HS-5 (cell line): Measurements from ENCODE around the gene SETBP1.

Experiments
- DNase-seq: peaks from one replicate; pipeline ENCODE4 v3.0.0-alpha.2; 2012; ENCODE audit warnings: low read depth

The SETBP1 gene

DNA sequence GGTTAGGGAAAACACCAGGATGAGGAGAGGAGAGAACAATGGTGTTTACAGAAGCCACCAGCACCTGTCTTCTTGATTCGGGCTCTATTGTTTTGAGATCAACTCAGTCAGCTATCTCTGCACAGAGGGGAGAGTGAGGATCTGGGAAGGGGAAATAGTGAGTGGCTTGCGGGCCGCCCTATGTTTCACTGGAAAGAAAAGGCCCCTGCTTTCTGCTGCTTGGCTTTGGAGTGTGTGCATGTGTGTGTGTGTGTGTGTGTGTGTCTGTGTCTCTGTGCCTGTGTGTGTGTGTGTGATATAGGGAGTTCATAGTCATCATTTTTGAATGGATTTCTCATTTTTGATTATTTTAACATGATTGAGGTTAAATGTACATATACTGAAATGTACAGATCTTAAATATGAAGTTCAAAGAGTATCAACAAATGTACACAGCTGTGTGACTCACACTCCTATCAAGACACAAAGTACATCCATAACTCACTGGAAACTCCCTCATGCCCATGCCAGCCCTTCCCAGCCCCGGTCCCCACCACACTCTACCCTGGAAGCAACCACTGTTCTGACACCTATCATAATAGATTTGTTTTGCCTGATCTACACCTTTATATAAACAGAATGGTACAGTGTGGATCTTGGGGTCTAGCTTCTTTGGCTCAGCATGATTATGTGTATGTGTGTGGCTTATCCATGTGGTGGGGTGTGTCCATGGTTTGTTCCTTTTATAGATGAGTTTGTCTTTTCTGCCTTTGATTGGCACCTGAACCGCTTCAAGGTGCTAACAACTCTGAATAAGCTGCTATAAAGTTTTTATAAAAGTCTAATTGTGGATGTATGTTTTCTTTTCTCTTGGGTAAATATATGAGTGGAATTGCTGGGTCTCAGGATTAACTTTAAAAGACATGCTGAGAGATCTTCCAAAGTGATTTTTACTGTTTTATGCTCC, 258.3 kb downstream of the SETBP1 start:
- DNase-seq, result no peak

DNA sequence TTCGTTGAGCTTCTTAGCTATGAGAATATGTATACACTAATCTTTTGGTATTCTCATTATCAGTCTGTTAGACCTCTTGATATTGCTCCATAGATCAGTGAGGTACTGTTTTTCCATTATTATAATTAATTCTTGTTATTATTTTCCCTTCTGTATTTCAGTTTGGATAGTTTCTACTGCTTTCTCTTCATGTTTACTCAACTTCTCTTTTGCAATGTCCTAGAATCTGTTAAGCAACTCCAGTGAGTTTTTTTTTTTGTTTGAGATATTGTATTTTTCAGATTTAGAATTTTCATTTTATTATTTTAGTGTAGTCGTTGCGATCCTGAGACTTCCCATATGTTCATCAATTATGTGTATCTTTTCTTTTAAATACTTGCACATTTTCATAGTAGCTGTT, 260.8 kb downstream of the SETBP1 start:
- no peak for DNase-seq

DNA sequence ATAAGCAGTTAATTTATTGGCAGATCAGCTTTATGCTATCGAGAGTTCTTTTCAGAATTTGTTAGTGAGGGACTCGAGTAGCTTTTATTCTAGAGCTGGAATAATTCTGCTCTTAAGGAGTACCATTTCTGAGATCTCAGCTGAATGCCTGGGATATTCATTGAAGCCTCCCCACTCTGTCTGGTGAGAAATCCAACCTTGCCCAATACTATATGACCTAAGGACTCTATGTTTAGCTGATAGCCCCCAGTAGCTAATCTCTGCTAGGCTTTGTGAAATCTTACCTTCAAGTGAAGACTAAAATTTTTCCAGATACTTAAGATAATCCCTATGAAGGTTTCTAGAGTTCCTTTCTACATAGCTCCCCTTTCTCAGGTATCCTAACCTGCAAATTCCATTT, 261.4 kb downstream of the SETBP1 start:
- DNase-seq, result no peak

DNA sequence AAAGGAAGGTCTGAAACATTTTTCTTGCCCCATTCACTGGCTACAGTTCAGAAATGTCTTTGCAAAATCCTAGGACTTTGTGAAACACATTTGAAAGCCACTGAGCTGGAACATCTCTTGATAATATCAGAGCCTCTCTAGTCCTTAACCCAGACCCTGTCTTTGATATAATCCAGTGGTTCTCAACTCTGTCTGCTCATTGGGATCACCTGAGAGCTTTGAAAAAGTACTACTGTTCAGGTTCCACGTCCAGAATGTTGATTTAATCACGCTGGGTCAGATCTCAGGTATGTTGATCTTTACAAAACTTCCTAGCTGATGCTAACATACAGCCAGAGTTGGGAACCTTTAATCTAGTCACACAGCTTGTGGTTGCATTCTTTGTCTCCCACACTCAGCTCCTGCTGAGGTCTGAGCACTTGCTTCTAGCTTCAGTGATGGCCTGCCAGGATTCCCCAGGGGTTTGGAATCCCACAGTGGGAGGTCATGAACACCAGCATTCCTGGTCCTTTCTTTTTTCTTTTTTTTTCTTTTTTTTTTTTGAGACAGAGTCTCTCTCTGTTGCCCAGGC, 262.7 kb downstream of the SETBP1 start:
- DNase-seq, result no peak

DNA sequence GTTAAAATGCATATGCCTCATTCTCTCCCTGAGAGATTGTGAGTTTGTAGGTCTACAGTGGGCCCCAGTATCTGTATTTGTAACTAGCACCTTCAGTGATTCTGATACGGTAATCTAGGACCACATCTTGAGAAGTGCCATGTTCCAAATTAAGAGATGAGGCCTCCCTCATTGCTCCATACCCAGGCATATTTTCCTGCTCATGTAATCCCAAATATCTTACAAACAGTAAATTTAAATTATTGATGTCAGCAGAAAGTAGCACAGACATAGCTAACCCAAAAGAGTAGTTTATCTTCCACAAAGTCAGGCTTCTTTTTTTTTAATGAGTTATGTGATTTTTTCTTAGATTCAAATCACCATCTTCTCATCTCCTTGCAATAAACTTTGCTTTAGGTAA, 263.8 kb downstream of the SETBP1 start:
- no peak for DNase-seq

DNA sequence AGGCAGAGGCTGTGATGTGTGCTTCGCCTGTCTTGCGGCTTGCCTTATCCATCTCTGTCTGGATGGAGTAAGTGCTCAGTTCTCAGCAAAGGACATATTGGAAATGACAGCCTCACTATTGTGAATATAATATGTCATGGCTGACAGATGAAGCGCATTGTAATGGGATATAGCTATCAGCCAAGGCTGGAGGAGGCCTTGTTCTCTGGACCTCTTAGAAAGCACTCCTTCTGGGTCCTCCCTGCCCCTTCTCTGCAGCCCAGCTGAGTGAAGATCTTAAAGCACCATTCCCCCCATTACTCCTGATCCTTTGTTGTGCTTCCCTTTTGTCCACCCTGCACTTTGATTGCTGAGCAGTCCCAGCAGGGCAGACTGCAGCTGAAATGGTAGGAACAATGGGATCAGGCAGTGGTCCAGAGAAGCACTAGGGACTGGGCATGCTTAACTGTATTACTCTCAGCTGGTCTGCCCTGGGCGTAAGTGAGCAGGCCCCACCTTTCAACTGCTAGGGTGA, 265.3 kb downstream of the SETBP1 start:
- no peak for DNase-seq

DNA sequence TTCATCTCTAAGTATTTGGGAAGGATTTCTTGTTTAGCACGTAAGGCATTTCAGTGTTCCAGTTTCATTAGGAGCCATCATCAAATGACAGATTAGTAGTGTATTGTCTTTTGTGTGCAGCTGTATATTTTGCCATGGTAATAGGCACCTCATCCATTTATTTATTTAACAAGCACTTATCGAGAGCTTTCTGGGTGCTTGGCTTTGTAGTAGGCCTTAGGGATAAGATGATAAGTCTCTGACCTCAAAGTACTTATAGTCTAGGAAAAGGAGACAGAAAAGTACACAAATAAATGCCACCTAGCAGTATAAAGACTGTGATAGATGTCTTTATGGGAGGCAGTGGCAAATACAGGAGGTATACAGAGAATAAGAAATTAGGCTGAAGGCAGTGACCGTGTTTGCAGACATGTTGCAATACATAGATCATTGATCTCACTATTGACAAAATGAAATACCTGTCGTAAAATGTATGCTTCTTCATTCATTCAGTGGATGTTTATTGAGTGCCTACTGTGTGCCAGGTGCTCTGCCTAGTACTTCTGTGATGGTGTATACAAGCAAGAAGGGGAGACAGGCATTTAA, 265.9 kb downstream of the SETBP1 start:
- DNase-seq, result no peak

DNA sequence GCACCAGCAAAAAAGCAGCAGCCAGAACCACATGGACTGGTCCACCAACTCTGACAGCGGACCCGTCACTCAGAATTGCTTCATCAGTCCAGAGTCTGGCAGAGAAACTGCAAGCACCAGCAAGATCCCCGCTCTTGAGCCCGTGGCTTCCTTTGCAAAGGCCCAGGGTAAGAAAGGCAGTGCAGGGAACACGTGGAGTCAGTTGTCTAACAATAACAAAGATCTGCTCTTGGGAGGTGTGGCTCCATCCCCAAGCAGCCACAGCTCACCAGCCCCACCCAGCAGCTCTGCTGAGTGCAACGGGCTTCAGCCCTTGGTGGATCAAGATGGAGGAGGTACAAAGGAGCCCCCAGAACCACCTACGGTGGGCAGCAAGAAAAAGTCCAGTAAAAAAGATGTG, 269.3 kb downstream of the SETBP1 start:
- DNase-seq, result no peak

DNA sequence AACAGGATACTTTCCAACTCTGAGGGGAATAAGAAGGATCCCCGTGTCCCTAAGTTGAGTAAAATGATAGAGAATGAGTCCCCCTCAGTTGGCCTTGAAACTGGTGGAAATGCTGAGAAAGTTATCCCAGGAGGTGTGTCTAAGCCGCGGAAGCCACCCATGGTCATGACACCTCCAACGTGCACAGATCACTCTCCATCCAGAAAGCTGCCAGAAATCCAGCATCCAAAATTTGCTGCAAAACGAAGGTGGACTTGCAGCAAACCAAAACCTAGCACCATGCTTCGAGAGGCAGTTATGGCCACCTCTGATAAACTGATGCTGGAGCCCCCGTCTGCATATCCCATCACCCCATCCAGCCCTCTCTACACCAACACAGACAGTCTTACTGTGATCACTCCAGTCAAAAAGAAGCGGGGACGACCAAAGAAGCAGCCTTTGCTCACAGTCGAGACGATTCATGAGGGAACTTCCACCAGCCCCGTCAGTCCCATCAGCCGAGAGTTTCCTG, 270.1 kb downstream of the SETBP1 start:
- DNase-seq, result no peak

DNA sequence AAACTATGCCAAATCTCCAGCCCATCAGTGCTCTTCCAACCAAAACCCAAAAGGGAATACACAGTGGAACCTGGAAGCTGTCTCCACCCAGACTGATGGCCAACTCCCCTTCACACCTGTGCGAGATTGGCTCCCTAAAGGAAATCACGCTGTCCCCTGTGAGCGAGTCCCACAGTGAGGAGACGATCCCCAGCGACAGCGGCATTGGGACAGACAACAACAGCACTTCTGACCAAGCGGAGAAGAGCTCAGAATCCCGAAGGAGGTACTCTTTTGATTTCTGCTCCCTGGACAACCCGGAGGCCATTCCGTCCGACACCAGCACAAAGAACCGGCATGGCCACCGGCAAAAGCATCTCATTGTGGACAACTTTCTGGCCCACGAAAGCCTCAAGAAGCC, 271.1 kb downstream of the SETBP1 start:
- no peak for DNase-seq

DNA sequence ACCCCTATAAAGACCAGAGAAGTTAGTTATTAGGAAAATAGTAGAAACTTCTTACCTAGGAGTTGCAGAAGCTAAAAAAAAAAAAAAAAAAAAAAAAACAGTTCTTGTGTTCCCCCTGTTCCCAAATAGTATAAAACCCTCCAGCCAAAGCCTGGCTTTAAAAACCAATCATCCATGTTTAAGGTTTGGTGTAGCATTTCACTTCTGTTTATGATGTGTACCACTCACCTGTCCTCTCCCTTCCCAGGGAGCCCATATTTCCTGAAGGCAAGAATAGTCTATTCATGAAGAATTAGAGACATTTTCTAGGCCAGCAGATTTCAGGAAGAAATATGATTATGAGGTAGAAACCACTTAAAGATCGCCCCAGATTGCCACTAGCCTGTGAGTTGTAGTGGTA, 273.6 kb downstream of the SETBP1 start:
- no peak for DNase-seq

DNA sequence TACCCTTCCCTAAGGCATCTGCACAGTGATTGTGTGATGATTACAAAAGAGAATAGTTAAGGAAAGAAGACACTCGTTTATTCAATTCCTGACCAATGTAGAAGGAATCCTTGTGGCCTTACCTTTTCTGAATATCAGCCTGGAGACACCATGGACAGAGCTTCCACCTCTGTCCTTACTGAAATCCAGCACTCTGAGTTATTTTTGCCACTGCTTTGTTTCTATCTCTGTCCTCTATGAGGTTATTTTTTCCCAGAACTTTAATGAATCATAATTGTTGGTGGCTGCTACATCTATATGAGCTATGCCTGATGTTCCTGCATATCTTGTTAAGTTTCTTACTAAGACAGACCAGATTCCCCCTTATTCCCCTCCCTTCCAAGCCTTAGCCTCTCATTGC, 275.1 kb downstream of the SETBP1 start:
- DNase-seq, result no peak

DNA sequence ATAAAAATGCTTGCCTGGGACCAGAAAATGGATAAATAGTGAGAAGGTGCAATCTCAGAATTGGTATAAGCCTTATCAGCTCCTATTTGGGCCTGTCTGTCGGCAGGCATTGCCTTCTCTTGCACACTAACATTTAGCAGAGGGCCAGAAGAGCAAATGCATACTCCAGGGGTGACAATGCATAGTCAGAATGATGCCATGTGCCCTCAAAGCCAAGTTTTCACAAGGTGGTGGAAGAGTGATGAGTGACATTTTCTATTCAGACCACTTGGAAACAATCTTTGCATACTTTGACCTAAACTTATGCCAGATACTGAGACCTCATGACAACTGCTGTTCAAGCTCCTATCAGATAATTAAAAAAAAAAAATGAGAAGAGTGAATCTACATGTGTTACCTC, 276.3 kb downstream of the SETBP1 start:
- no peak for DNase-seq

DNA sequence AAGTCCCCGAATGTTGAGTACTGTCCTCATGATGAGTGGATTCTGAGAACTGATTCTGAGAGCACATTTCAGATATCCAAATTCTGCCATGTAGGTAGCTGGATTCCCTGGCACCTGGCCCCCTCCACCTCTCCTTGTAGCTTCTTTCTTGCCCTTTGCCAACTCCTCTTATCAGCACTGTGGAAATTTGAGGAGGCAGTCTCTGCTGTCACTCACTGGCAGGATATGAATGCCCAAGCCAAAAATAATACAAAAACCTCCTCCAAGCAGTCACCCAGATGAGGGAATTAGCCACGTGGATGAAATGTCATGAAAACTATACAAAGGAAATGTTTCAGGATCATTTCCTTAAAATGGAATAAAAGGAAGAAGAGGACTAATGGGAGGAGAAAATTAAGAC, 276.8 kb downstream of the SETBP1 start:
- DNase-seq, result no peak

DNA sequence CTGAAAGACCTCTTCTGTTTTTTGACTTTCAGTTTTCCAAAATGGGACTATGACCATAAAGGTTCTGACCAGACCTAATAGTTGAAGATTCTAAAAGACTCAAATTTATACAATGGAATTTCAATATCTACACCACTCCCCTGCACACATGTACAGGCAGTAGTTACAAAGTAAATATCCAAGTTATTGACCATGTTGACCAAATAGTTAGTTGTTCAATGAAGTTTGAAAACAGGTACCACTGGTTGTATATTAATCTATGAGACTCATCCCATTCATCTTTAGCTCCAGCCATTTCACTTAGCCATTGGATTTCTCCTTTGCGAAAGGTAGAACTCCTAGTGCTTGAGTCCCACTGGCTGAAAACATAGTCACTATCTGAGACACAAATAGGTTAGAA, 277.4 kb downstream of the SETBP1 start:
- no peak for DNase-seq

DNA sequence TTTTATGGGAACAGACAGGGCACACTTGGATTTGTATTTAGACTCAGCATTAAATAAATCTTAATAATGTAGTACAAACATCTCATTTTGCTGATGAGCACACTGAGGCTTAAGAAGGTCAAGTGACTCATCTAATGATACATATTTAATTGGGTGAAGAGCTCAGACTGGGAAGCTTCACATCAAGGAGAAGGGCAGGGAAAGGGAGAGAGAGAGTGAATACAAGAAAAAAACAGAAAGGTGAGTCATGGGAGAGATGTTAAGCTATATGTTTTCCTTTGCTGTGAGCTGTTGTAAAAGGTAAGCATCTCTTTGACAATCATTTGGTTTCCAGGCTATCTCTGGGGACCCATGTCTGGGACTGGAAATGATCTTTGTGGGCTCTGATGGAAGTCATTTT, 277.8 kb downstream of the SETBP1 start:
- no peak for DNase-seq

DNA sequence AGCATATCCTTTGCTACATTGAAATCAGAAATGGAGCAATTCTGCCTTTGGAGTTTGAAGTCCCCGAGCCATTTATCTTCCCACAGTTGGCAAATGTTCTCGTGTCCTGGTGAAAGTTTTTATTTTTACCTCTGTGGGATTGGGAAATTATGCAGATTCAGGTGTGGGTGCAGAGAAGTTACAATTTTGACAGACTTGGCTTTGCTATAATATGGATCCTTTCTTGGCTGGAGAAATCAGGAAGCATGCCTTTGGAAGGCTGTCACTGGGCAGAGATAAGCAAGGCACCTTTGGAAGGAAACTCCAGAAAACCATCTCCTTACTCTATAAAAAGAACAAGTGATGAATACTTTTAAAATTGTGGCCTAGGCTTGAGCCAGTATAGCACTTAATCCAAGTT, 278.3 kb downstream of the SETBP1 start:
- DNase-seq, result no peak

DNA sequence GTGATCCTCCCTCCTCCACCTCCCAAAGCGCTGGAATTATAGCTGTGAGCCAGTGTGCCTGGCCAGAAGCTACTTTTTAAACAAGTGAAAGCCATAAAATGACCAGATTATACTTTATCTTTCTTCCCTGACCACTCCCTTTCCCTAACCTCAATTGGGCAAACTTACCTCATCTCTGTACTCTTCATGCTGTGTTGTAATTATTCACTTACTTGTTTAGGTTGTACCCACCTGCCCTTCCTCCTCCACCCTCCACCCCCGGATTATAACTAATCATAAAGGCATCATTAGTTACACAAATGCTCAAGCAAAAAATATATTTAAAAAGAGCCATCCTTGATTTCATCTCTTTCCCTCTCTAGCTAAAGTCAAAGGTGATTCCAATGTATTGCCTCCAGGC, 279.9 kb downstream of the SETBP1 start:
- no peak for DNase-seq

DNA sequence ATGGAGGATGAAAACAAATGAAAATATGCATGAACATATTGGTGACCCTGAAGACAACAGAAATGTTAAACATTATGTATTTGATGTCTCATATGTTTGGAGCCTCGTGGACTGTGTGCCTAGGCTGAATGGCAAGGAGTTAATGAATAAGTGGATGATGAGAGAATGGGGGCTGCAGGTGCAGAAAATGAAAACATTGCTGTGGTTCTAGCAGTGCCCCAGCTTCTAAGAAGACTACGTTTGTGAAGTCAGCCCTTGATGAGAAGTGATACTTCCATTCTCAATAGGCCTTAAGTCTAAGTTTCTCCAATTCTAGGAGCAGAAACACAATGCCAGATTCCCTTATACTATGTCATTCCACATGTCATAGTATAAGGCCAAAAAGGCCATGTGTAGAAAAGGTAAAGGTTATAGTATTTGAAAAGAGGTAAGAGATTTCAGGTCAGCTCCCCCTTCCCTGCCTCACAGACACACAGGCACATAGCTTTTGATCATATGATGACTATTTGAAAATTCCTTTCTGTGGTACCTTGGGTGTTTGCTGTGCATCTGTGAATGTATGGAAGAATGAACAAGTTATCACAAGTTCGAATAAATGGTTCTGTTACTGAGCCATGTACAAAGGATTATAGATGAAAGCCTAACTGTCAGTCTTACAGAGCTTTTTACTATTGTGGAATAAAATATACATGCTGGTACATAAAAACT, 280.8 kb downstream of the SETBP1 start:
- DNase-seq, result no peak

DNA sequence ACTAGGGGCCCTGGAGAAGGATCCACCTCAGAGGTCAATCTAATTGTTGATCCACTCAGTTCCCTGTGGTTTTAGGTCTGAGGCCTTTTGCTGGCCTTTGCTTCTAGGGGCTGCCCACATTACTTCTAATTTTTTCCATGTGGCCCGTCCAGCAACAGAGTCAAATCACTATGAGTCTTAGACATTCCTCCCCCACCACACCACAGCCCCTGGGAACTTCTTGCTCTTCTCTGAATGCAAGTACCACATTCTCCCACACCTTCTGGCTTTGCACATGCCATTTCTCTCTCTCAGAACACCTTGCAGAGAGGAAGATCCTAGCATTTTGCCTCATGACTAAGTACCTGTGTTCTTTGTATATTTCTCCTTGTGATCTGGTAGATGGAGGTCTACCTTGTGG, 286.9 kb downstream of the SETBP1 start:
- DNase-seq, result no peak

DNA sequence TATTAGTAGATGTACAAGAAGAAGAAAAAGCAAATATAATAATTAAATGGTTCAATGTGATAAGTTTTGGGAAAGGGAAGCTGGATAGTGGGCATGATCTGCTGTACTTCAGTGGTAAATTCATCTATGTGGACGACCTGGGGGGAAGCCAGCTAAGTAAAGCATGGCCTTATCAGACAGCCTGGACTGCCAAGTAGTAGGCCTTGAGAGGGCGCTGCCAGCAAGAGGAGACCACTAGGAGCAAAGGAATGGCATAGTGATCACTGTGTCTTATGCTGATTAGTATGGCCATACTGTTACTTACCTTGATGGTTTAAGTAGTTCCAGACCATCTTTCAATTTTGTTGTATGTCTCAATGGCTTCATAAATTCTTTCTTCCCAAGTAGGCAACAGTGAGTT, 287.6 kb downstream of the SETBP1 start:
- no peak for DNase-seq

DNA sequence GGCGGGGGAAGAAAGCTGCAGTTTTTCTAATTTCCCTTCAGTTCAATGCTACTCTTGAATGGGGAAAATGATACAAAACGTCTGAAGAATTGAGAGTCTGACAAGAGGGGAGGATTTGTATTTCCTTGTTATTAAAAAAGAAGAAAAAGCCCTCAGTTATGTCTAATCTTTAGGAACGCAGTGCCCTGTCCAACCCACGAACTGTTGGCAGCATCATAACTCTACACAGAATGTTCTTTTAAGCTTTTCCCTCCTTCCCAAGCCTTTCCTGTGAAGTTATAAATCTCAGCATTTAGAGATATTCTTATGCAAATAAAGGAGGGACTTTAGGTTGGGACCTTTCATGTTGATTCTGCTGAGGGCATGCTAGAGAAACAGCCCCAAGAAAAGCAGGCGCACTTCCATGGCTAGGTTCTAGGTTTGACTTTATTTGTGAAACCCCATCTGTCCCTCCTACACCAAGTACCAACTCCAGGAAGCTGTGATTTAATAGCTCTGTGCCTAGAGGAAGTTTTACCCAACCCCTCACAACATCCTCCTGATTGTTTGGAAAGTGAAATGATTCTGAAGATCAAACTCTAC, 288.6 kb downstream of the SETBP1 start:
- DNase-seq, result no peak
